SK-N-SH (cell line): ENCODE data around the gene TAOK3. TPM values are rescaled to one million over a fixed set of nuclear protein-coding genes. Genes with fewer than 3 reads are reported as not detected.

Experiments used
- CTCF ChIA-PET: fragments of 300-600, 350-600 bp; formaldehyde crosslinking; extraction: SDS; loops from one replicate; lab custom pipeline; 2021; lab: Yijun Ruan, JAX
- POLR2A ChIA-PET: fragments of 350-600 bp; sonication (Branson Sonifier 250); formaldehyde crosslinking; extraction: SDS; loops from one replicate; lab custom pipeline; 2020; ENCODE audit warnings: antibody characterized with exemption, inconsistent platforms; lab: Yijun Ruan, JAX
- DNase-seq: peaks from one replicate; pipeline ENCODE4 v3.0.0; 2012
- H2AFZ ChIP-seq: fragments of 200-600 bp; sonication (generic); 2 replicates; pipeline ENCODE4 v1.8.1; 2016; ENCODE audit warnings: antibody characterized with exemption, mild to moderate bottlenecking, low read depth
- H3F3A ChIP-seq: fragments of 200-600 bp; sonication (generic); replicated peaks from 2 replicates; pipeline ENCODE3; 2016; ENCODE audit warnings: antibody characterized with exemption, mild to moderate bottlenecking; ENCODE audit not compliant: insufficient read depth
- H3K27ac ChIP-seq, 2 experiments: fragments of 200-500 bp in 1 of 2; fragments of 200-600 bp in 1 of 2; sonication (Bioruptor generic) in 1 of 2; sonication (generic), shearing (Covaris generic) in 1 of 2; 2 replicates each; pipeline versions ENCODE4 v1.5.1 to v1.6.1; 2014 to 2016; ENCODE audit warnings: low read depth in 2 of 2, inconsistent platforms in 1 of 2, low read length in 1 of 2, mild to moderate bottlenecking in 1 of 2, mixed read lengths in 1 of 2
- H3K27me3 ChIP-seq: fragments of 200-600 bp; sonication (generic), shearing (Covaris generic); 2 replicates; pipeline ENCODE4 v1.6.1; 2016; ENCODE audit warnings: mixed run types; ENCODE audit not compliant: insufficient read depth
- H3K36me3 ChIP-seq, 2 experiments: fragments of 200-500 bp in 1 of 2; fragments of 200-600 bp in 1 of 2; sonication (Bioruptor generic) in 1 of 2; sonication (generic) in 1 of 2; replicated peaks in 1 of 2; 2 replicates each; pipeline versions ENCODE3 to v1.5.1; 2014 to 2016; ENCODE audit warnings: low read length in 1 of 2, mild to moderate bottlenecking in 1 of 2; ENCODE audit not compliant: insufficient read depth in 2 of 2, control insufficient read depth in 1 of 2
- H3K4me1 ChIP-seq, 2 experiments: fragments of 200-500 bp in 1 of 2; fragments of 200-600 bp in 1 of 2; sonication (Bioruptor generic) in 1 of 2; sonication (generic), shearing (Covaris generic) in 1 of 2; 2 replicates each; pipeline versions ENCODE4 v1.5.1 to v1.6.1; 2014 to 2016; ENCODE audit warnings: low read depth in 1 of 2, low read length in 1 of 2, mixed run types in 1 of 2; ENCODE audit not compliant: insufficient read depth in 2 of 2, control insufficient read depth in 1 of 2
- H3K4me2 ChIP-seq: fragments of 200-600 bp; sonication (generic), shearing (Covaris generic); 2 replicates; pipeline ENCODE4 v1.6.1; 2017; ENCODE audit warnings: mixed run types
- H3K4me3 ChIP-seq, 2 experiments: fragments of 200-500 bp in 1 of 2; fragments of 200-600 bp in 1 of 2; sonication (Bioruptor generic) in 1 of 2; sonication (generic), shearing (Covaris generic) in 1 of 2; 2 replicates each; pipeline versions ENCODE4 v1.5.1 to v1.8.1; 2014 to 2016; ENCODE audit warnings: low read depth in 2 of 2, inconsistent platforms in 1 of 2, low read length in 1 of 2, mild to moderate bottlenecking in 1 of 2, mixed read lengths in 1 of 2, moderate library complexity in 1 of 2
- H3K79me2 ChIP-seq: fragments of 200-600 bp; sonication (generic); 2 replicates; pipeline ENCODE4 v1.8.1; 2017; ENCODE audit warnings: mild to moderate bottlenecking; ENCODE audit not compliant: insufficient read depth
- H3K9ac ChIP-seq: fragments of 200-600 bp; sonication (generic); 2 replicates; pipeline ENCODE4 v1.6.1; 2017; ENCODE audit warnings: mixed run types
- H3K9me2 ChIP-seq: fragments of 200-600 bp; sonication (generic); 2 replicates; pipeline ENCODE4 v1.6.1; 2017; ENCODE audit warnings: mixed run types
- H3K9me3 ChIP-seq: fragments of 200-600 bp; sonication (generic); 2 replicates; pipeline ENCODE4 v1.6.1; 2017; ENCODE audit warnings: mixed run types, mild to moderate bottlenecking, moderate library complexity
- H4K20me1 ChIP-seq: fragments of 200-600 bp; sonication (generic); 2 replicates; pipeline ENCODE4 v1.6.1; 2017; ENCODE audit warnings: mild to moderate bottlenecking, mixed run types; ENCODE audit not compliant: insufficient read depth
- CHD2 ChIP-seq: fragments of 150-350 bp; IDR thresholded peaks from 2 replicates; pipeline ENCODE4 v1.6.1; 2018; ENCODE audit warnings: low read length; ENCODE audit not compliant: partially characterized antibody
- EP300 ChIP-seq, 2 experiments: IDR thresholded peaks; 2 replicates each; pipeline versions ENCODE4 v1.4.0 to v1.6.1; 2012; ENCODE audit warnings: borderline replicate concordance in 1 of 2, low read depth in 1 of 2, low read length in 1 of 2
- FOSL2 ChIP-seq: IDR thresholded peaks from 2 replicates; pipeline ENCODE4 v1.4.0; 2012; ENCODE audit warnings: low read depth, mild to moderate bottlenecking, moderate library complexity, borderline replicate concordance
- FOXJ3 ChIP-seq: sonication (generic); formaldehyde crosslinking; IDR thresholded peaks from 2 replicates; pipeline ENCODE4 v1.5.1; 2020; ENCODE audit warnings: mild to moderate bottlenecking, missing genetic modification reagents
- FOXM1 ChIP-seq: IDR thresholded peaks from 2 replicates; pipeline ENCODE4 v1.4.0; 2012; ENCODE audit warnings: low read depth, mild to moderate bottlenecking
- GATA2 ChIP-seq: sonication (generic); formaldehyde crosslinking; IDR thresholded peaks from 2 replicates; pipeline ENCODE4 v1.5.0; 2020; ENCODE audit warnings: mild to moderate bottlenecking, missing genetic modification reagents
- MEF2A ChIP-seq: IDR thresholded peaks from 2 replicates; pipeline ENCODE4 v1.4.0; 2012; ENCODE audit warnings: low read depth, borderline replicate concordance
- PBX3 ChIP-seq: IDR thresholded peaks from 2 replicates; pipeline ENCODE4; 2012
- POLR2AphosphoS5 ChIP-seq: IDR thresholded peaks from 2 replicates; pipeline ENCODE4 v1.6.1; 2012; ENCODE audit warnings: low read depth, low read length
- RAD21 ChIP-seq: IDR thresholded peaks from 2 replicates; pipeline ENCODE4 v1.6.1; 2012; ENCODE audit warnings: mild to moderate bottlenecking, low read length
- RCOR1 ChIP-seq: fragments of 150-350 bp; IDR thresholded peaks from 2 replicates; pipeline ENCODE4 v1.6.1; 2017; ENCODE audit warnings: antibody characterized with exemption, low read length
- REST ChIP-seq: IDR thresholded peaks from 2 replicates; pipeline ENCODE4 v1.6.1; 2012; ENCODE audit warnings: mild to moderate bottlenecking, low read depth, low read length, moderate library complexity
- SIN3A ChIP-seq: IDR thresholded peaks from 2 replicates; pipeline ENCODE4 v1.6.1; 2012; ENCODE audit warnings: low read depth, mild to moderate bottlenecking, low read length, moderate library complexity, borderline replicate concordance
- TAF1 ChIP-seq: IDR thresholded peaks from 2 replicates; pipeline ENCODE4 v1.6.1; 2012; ENCODE audit warnings: low read depth, mild to moderate bottlenecking, low read length, moderate library complexity, borderline replicate concordance
- TCF12 ChIP-seq: IDR thresholded peaks from 2 replicates; pipeline ENCODE4 v1.4.0; 2012
- TEAD4 ChIP-seq: IDR thresholded peaks from 2 replicates; pipeline ENCODE4 v1.4.0; 2012; ENCODE audit warnings: mild to moderate bottlenecking, borderline replicate concordance; ENCODE audit not compliant: insufficient read depth
- USF1 ChIP-seq: IDR thresholded peaks from 2 replicates; pipeline ENCODE4 v1.4.0; 2012; ENCODE audit warnings: low read depth, borderline replicate concordance
- USF2 ChIP-seq: fragments of 150-350 bp; IDR thresholded peaks from 2 replicates; pipeline ENCODE4 v1.6.1; 2017; ENCODE audit warnings: antibody characterized with exemption, low read length, low read depth, borderline replicate concordance
- YY1 ChIP-seq: IDR thresholded peaks from 2 replicates; pipeline ENCODE4 v1.4.0; 2012; ENCODE audit warnings: low read depth, mild to moderate bottlenecking
- WGBS: methylation state at CpG from one replicate; pipeline ENCODE4 v1.1.6; 2017; ENCODE audit warnings: low lambda C conversion rate; 5-methylcytosine and 5-hydroxymethylcytosine counted together
- polyA plus RNA-seq, 3 experiments: library from polyadenylated mRNA; depleted of rRNA; stranded (reverse); fragments of >200 nt; gene quantifications; 2 replicates each; pipeline ENCODE4 v1.2.3, GENCODE V29; 2012

The TAOK3 gene
- polyA plus RNA-seq, 1 of the 3 experiments (the other 2 are of a cell fraction) = 18.1 TPM

GRCh38 chr12:118330421-118331018 is 42.2 kb downstream of the TAOK3 start:
- Histone ChIP-seq H3K36me3 (peaks cover 0 to 9% of the 10 kb centered on the region in 2 experiments), H3K27ac (peak overlapping the region; percentile 77 to 86), H4K20me1 (no peaks in the 10 kb centered on the region), H3K9me2 (no peaks in the 10 kb centered on the region), H3K4me1 (peaks cover 37 to 59% of the 10 kb centered on the region in 2 experiments), H3K79me2 (peaks cover 37% of the 10 kb centered on the region), H2AFZ (peak overlapping the region; percentile 18; the same call in 1 of the 2 replicates), H3K9me3 (no peaks in the 10 kb centered on the region), H3K4me2 (peak overlapping the region; percentile 13), H3K27me3 (no peaks in the 10 kb centered on the region)
- peak; percentile 63 for DNase-seq
- WGBS = 11% methylated on average over 3 of the region's 3 CpGs
- CTCF ChIA-PET = interaction anchor here (0.6 to 1.6 kb wide), 2 partner anchors 46 to 58 kb away, joined by 4 to 11 read pairs; partner anchors contain the start of gene SUDS3
- no peak for TF ChIP-seq TAF1
- TF ChIP-seq YY1 = no peak
- TF ChIP-seq USF1 = 0 out of 2 replicates have a peak, but pooled peaks have one; percentile 8
- TF ChIP-seq TCF12 = peak; percentile 85
- TF ChIP-seq GATA2 (CRISPR knock-in tag) = peak; percentile 95
- TF ChIP-seq SIN3A = no peak
- TF ChIP-seq RAD21 = peak; percentile 34
- TF ChIP-seq POLR2AphosphoS5 = peak; percentile 20; the same call in 1 of the 2 replicates
- TF ChIP-seq EP300 (IDR thresholded peaks at IDR 0.05; ENCODE audit: borderline replicate concordance in 1 of 2, low read depth in 1 of 2, low read length in 1 of 2) = peak; percentile 44 to 88; a peak in 3 of 4 replicates
- peak; percentile 70; the same call in 1 of the 2 replicates for TF ChIP-seq FOXJ3 (CRISPR knock-in tag)
- TF ChIP-seq TEAD4 = 0 out of 2 replicates have a peak, but pooled peaks have one; percentile 39
- TF ChIP-seq CHD2 = peak; percentile 82
- TF ChIP-seq FOXM1 = no peak
- peak; percentile 94 for TF ChIP-seq RCOR1
- TF ChIP-seq FOSL2 = 0 out of 2 replicates have a peak, but pooled peaks have one; percentile 2
- 0 out of 2 replicates have a peak, but pooled peaks have one; percentile 39 for TF ChIP-seq MEF2A
- no peak for TF ChIP-seq REST
- no peak for TF ChIP-seq USF2
- TF ChIP-seq PBX3 = peak; percentile 45
- TF ChIP-seq, all 33 proteins: peak for 13
- H3K9ac ChIP-seq = peak overlapping the region; percentile 15; the same call in 1 of the 2 replicates
- H3F3A ChIP-seq = peaks cover 34% of the 10 kb centered on the region
- POLR2A ChIA-PET = interaction anchor here (0.6 kb wide), 1 partner anchor 9 kb away, joined by 6 read pairs; no protein-coding TSS in a partner anchor
- no peak overlapping the region for H3K4me3 ChIP-seq
